Stimulated activated CD4-positive, alpha-beta T cell treated with anti-CD3 and anti-CD28 coated beads, Interleukin-1b, Interleukin-23, amount 100 ng/mL, for 4 hours (primary cell): ENCODE data around the gene ATG9A.
A peak's percentile ranks its signal among the peaks of the same experiment; 100 is the strongest.

Experiments
- DNase-seq, 2 donors: peaks; one replicate each; pipeline ENCODE4 v3.0.0-alpha.2; 2020; ENCODE audit warnings: low read depth in 2 of 2

Gene ATG9A

GRCh38 chr2:219178377-219179175 lies 50.9 kb downstream of the ATG9A start:
- peak in 1 of 2 donors; percentile 32 for DNase-seq

- DNase-seq = peak; percentile 62 to 71
Measured at GRCh38 chr2:219177552-219178376, 51.7 kb downstream of the ATG9A start, which contains the start of gene RETREG2. Gene RETREG2, plus strand, starts transcription at chr2:219178275. Its CDS starts 78 bp downstream, at chr2:219178353.

GRCh38 chr2:219176818-219177551 lies 52.5 kb downstream of the ATG9A start, which contains the start of gene CNPPD1:
Gene CNPPD1, minus strand, starts transcription at chr2:219176925. Its CDS starts 97 bp downstream, at chr2:219176828.
- peak; percentile 66 to 88 for DNase-seq

- peak; percentile 17 to 20 for DNase-seq
Measured at GRCh38 chr2:219175928-219176817, 53.3 kb downstream of the ATG9A start.

- no peak for DNase-seq
Measured at GRCh38 chr2:219175486-219175885, 54.0 kb downstream of the ATG9A start.

- DNase-seq = no peak
Measured at GRCh38 chr2:219174801-219175200, 54.6 kb downstream of the ATG9A start.

- no peak for DNase-seq
Measured at GRCh38 chr2:219174146-219174545, 55.3 kb downstream of the ATG9A start.

GRCh38 chr2:219173176-219173575 lies 56.3 kb downstream of the ATG9A start:
- DNase-seq = no peak

- no peak for DNase-seq
Measured at GRCh38 chr2:219172231-219173154, 56.9 kb downstream of the ATG9A start.

- peak in 1 of 2 donors; percentile 21 for DNase-seq
Measured at GRCh38 chr2:219171231-219171651, 58.2 kb downstream of the ATG9A start.

- no peak for DNase-seq
Measured at GRCh38 chr2:219169930-219170654, 59.3 kb downstream of the ATG9A start, which contains the start of gene SLC23A3. Gene SLC23A3, minus strand, starts transcription at chr2:219170029. Its CDS starts 45 bp downstream, at chr2:219169984.
